ENCODE data around the gene MMS19.

The MMS19 gene

DNA sequence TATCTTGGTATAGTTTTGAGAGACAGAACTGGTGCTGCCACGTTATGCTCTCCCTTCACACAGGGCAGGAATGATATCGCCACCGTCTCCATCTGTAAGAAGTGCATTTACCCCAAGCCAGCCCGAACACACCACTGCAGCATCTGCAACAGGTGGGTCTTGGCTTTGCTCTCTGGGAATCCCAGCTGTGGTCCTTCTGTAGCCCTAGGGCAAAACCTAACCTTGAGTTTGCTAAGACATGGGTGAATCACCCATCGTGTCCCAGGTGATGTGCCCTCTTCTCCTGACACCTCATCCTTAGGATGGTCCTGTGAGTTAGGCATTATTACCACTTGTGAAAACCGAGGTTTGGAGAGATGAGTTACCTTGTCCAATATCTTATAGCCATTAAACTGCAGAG lies 45.9 kb downstream of the MMS19 start:
- TF ChIP-seq, protein P1, sequence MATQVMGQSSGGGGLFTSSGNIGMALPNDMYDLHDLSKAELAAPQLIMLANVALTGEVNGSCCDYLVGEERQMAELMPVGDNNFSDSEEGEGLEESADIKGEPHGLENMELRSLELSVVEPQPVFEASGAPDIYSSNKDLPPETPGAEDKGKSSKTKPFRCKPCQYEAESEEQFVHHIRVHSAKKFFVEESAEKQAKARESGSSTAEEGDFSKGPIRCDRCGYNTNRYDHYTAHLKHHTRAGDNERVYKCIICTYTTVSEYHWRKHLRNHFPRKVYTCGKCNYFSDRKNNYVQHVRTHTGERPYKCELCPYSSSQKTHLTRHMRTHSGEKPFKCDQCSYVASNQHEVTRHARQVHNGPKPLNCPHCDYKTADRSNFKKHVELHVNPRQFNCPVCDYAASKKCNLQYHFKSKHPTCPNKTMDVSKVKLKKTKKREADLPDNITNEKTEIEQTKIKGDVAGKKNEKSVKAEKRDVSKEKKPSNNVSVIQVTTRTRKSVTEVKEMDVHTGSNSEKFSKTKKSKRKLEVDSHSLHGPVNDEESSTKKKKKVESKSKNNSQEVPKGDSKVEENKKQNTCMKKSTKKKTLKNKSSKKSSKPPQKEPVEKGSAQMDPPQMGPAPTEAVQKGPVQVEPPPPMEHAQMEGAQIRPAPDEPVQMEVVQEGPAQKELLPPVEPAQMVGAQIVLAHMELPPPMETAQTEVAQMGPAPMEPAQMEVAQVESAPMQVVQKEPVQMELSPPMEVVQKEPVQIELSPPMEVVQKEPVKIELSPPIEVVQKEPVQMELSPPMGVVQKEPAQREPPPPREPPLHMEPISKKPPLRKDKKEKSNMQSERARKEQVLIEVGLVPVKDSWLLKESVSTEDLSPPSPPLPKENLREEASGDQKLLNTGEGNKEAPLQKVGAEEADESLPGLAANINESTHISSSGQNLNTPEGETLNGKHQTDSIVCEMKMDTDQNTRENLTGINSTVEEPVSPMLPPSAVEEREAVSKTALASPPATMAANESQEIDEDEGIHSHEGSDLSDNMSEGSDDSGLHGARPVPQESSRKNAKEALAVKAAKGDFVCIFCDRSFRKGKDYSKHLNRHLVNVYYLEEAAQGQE (IDR thresholded peaks at IDR 0.05; ENCODE audit: insufficient read depth in 1 of 2, low read depth in 2 of 2, low read length in 2 of 2) = no peak
- TF ChIP-seq SIN3A (IDR thresholded peaks at IDR 0.05; ENCODE audit: borderline replicate concordance, insufficient read depth, low read length) (no peak), POLR2AphosphoS5 (IDR thresholded peaks at IDR 0.05; ENCODE audit: low read depth, low read length) (no peak), FOXP2 (optimal IDR thresholded peaks at IDR 0.05; ENCODE audit: borderline replicate concordance, extremely low read depth, extremely low read length, insufficient read depth) (no peak), TAF1 (IDR thresholded peaks at IDR 0.05; ENCODE audit: borderline replicate concordance, insufficient read depth, low read length) (no peak)

DNA sequence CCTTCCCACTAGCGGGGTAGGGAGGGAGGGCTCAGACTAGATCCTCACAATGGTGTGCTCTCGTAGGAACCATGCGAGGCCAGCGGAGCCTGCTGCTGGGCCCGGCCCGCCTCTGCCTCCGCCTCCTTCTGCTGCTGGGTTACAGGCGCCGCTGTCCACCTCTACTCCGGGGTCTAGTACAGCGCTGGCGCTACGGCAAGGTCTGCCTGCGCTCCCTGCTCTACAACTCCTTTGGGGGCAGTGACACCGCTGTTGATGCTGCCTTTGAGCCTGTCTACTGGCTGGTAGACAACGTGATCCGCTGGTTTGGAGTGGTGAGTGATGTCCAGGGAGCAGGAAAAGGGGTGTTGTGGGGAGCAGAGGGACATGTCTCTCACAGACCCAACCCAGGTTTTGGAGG lies 46.6 kb downstream of the MMS19 start:
- TF ChIP-seq, protein P1 (IDR thresholded peaks at IDR 0.05; ENCODE audit: insufficient read depth in 1 of 2, low read depth in 2 of 2, low read length in 2 of 2) = no peak
- no peak for TF ChIP-seq POLR2AphosphoS5 (IDR thresholded peaks at IDR 0.05; ENCODE audit: low read depth, low read length)
- no peak for TF ChIP-seq SIN3A (IDR thresholded peaks at IDR 0.05; ENCODE audit: borderline replicate concordance, insufficient read depth, low read length)
- no peak for TF ChIP-seq TAF1 (IDR thresholded peaks at IDR 0.05; ENCODE audit: borderline replicate concordance, insufficient read depth, low read length)
- TF ChIP-seq FOXP2 (optimal IDR thresholded peaks at IDR 0.05; ENCODE audit: borderline replicate concordance, extremely low read depth, extremely low read length, insufficient read depth) = no peak

DNA sequence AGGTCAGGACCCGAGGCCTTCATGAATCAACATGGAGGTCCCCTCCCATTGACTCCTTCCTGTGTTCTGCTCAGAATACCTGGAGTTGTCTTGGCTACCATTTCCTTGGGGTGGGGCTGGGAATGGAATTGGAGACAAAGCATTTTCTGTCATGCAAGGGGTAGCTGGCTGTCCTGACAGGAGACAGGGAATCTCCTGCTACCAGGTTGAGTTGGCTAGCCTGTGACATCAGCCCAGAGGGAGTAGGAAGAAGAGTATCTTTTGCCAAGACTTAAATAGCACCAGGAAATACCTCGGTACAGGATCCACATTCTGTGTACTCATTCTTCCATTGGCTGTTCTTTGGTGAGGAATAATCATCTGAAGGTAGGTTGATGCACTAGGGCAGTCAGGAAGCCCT lies 47.4 kb downstream of the MMS19 start:
- no peak for TF ChIP-seq SIN3A (IDR thresholded peaks at IDR 0.05; ENCODE audit: borderline replicate concordance, insufficient read depth, low read length)
- no peak for TF ChIP-seq TAF1 (IDR thresholded peaks at IDR 0.05; ENCODE audit: borderline replicate concordance, insufficient read depth, low read length)
- no peak for TF ChIP-seq FOXP2 (optimal IDR thresholded peaks at IDR 0.05; ENCODE audit: borderline replicate concordance, extremely low read depth, extremely low read length, insufficient read depth)
- TF ChIP-seq, protein P1 (IDR thresholded peaks at IDR 0.05; ENCODE audit: insufficient read depth in 1 of 2, low read depth in 2 of 2, low read length in 2 of 2) = no peak
- TF ChIP-seq POLR2AphosphoS5 (IDR thresholded peaks at IDR 0.05; ENCODE audit: low read depth, low read length) = no peak

DNA sequence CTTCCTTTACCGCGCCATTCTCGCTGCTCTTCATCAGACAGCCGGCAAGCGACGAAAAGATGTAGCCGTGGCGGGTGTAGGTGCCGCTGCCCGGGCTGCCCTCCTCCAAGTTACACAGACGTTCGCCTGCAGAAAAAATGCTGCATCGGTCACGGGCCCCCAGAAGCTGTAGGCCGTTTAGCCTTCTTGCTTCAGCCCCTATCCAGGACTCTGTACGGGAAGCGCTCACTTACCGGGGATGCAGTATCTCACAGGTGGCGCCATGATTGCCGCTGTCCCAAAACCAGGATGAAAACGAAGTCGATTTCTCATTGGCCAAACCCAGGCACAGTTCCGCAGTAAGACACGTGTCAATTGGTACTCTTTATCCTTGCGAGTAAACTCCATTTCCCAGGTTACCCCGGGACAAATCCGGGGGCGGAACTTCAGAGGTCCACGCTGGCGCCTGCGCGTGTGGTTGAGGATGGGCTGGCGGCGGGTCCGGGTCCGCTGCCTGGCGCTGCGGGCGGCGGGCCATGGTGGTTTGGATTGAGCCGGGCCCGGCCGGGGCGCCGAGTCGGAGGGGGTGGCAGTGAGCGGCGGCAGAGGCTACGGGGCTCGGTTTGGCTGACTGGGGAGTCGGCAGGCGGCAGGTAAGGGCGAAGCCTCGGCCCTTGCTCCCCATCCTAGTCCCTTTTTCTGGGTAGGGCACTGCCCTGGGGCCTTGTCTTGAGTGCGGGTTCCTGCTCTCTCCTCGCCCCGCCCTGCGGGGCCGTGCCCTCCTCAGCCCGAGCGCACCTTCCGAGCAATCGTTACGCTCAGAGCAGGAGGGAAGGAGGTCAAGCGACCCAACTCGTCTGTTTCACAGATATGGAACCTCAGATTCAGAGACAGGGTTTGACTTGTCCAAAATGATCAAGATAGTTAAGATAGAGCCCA lies 52.2 kb downstream of the MMS19 start, which contains the start of the genes EXOSC1 and ZDHHC16:
Gene EXOSC1, minus strand, starts transcription at position 285 of the 918 bp plus-strand sequence. Its CDS starts 21 bp downstream, at position 264.
Gene ZDHHC16, plus strand, starts transcription at position 454 of the 918 bp plus-strand sequence. CDS start 5,501 bp downstream, outside the sequence.
- TF ChIP-seq, protein P1 (IDR thresholded peaks at IDR 0.05; ENCODE audit: insufficient read depth in 1 of 2, low read depth in 2 of 2, low read length in 2 of 2) = no peak; a peak in 1 of 4 replicates
- TF ChIP-seq TAF1 (IDR thresholded peaks at IDR 0.05; ENCODE audit: borderline replicate concordance, insufficient read depth, low read length) = peak; percentile 47; the same call in 1 of the 2 replicates
- TF ChIP-seq SIN3A (IDR thresholded peaks at IDR 0.05; ENCODE audit: borderline replicate concordance, insufficient read depth, low read length) = 0 out of 2 replicates have a peak, but pooled peaks have one; percentile 50
- peak; percentile 52 for TF ChIP-seq FOXP2 (optimal IDR thresholded peaks at IDR 0.05; ENCODE audit: borderline replicate concordance, extremely low read depth, extremely low read length, insufficient read depth)
- peak; percentile 88 for TF ChIP-seq POLR2AphosphoS5 (IDR thresholded peaks at IDR 0.05; ENCODE audit: low read depth, low read length)

Measured in PFSK-1 (cell line).